GM10266 (cell line): ENCODE measurements around the gene TCN2.
"Not testable (repeated sequence)": the region's sequence is repeated elsewhere in the genome, so short reads cannot be mapped to it uniquely, and the experiment has no call there.

Experiments
- DNase-seq: peaks from one replicate; pipeline ENCODE4 v3.0.0; 2012; ENCODE audit errors: extremely low spot score
- TF ChIP-seq, protein P1 (sequence below): IDR thresholded peaks from 2 replicates; pipeline ENCODE4 v1.5.1; 2012; ENCODE audit warnings: mild to moderate bottlenecking, low read depth; ENCODE audit not compliant: control insufficient read depth, insufficient read depth; ENCODE audit errors: missing control alignments

TCN2 gene

GRCh38 chr22:30611197-30611596 lies 4.2 kb downstream of the TCN2 start:
- TF ChIP-seq, protein P1, sequence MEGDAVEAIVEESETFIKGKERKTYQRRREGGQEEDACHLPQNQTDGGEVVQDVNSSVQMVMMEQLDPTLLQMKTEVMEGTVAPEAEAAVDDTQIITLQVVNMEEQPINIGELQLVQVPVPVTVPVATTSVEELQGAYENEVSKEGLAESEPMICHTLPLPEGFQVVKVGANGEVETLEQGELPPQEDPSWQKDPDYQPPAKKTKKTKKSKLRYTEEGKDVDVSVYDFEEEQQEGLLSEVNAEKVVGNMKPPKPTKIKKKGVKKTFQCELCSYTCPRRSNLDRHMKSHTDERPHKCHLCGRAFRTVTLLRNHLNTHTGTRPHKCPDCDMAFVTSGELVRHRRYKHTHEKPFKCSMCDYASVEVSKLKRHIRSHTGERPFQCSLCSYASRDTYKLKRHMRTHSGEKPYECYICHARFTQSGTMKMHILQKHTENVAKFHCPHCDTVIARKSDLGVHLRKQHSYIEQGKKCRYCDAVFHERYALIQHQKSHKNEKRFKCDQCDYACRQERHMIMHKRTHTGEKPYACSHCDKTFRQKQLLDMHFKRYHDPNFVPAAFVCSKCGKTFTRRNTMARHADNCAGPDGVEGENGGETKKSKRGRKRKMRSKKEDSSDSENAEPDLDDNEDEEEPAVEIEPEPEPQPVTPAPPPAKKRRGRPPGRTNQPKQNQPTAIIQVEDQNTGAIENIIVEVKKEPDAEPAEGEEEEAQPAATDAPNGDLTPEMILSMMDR: no peak
- DNase-seq: no peak

GRCh38 chr22:30612789-30613188 lies 5.8 kb downstream of the TCN2 start:
- no peak for DNase-seq
- TF ChIP-seq, protein P1: no peak

- no peak for DNase-seq
- TF ChIP-seq, protein P1: no peak
These were observed 7.3 kb downstream of the TCN2 start for GRCh38 chr22:30614268-30614667.

DNA sequence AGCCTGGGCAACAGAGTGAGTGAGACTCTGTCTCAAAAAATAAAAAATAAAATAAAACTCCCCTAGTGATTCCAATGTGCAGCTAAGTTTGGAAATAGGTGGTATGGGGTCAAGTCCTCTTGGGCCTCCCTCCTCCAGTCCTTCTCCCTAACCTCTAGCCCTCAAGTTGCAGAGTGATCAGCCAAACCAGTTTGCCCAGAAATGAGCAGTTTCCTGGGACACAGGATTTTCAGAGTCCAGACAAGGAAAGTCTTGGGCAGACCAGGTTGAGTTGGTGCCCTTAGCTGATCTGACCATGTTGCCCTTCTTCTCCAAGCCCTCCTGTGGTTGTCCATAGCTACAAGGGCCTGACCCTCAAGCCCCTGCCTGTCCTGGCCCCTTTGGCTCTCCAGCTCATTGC lies 7.9 kb downstream of the TCN2 start:
- TF ChIP-seq, protein P1: no peak
- no peak for DNase-seq

GRCh38 chr22:30615543-30615954 lies 8.6 kb downstream of the TCN2 start:
- DNase-seq: no peak
- TF ChIP-seq, protein P1: no peak

- TF ChIP-seq, protein P1: no peak
- no peak for DNase-seq
These were observed 10.8 kb downstream of the TCN2 start for GRCh38 chr22:30617819-30618218.

DNA sequence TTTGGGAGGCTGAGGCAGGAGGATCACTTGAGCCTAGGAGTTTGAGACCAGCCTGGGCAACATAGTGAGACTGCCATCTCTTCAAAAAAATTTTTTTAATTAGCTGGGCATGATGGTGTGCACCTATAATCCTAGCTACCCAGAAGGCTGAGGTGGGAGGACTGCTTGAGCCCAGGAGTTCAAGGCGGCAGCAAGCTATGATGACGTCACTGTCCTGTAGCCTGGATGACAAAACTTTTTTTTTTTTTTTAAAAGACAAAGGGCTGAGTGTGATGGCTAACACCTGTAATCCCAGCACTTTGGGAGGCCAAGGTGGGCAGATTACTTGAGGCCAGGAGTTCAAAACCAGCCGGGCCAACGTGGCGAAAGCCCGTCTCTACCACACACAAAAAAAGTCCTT lies 12.9 kb downstream of the TCN2 start:
- not testable (repeated sequence) for DNase-seq

DNA sequence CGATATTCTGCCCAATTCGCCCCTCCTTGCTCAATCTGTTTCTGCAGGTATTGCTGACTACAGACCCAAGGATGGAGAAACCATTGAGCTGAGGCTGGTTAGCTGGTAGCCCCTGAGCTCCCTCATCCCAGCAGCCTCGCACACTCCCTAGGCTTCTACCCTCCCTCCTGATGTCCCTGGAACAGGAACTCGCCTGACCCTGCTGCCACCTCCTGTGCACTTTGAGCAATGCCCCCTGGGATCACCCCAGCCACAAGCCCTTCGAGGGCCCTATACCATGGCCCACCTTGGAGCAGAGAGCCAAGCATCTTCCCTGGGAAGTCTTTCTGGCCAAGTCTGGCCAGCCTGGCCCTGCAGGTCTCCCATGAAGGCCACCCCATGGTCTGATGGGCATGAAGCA lies 19.4 kb downstream of the TCN2 start:
- no peak for DNase-seq
- TF ChIP-seq, protein P1: peak; percentile 12
